GM19395 (cell line): ENCODE results near the gene LGR5.
"Not testable (repeated sequence)": the region's sequence is repeated elsewhere in the genome, so short reads cannot be mapped to it uniquely, and the experiment has no call there.

Source experiments
- ATAC-seq: cut with Tn5 transposase; IDR thresholded peaks from one replicate; pipeline ENCODE4 v1.9.1; 2021; ENCODE audit warnings: mild to moderate bottlenecking, moderate library complexity; ENCODE audit not compliant: unreplicated experiment

The LGR5 gene

DNA sequence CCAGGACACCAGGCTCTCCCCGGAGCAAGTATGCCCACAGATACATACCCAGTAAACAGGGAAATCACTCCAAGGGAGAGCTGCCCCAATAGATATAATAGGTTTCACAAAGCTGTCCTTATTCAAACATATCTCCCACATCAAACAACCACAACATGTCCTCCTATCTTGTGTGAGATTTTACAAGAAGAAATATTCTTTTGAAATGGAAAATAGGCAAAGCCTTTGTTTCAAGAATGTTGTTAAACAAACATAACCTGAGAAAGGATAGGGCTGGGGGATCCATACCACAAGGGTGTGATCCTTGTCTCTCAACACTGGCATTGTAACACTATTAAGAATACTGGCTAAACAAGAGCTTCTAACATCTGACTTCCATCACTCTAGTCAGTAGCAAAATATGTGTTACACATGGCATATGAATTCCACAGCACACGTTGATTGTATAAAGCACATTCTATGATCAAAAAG lies 32.9 kb downstream of the LGR5 start:
- no peak for ATAC-seq

DNA sequence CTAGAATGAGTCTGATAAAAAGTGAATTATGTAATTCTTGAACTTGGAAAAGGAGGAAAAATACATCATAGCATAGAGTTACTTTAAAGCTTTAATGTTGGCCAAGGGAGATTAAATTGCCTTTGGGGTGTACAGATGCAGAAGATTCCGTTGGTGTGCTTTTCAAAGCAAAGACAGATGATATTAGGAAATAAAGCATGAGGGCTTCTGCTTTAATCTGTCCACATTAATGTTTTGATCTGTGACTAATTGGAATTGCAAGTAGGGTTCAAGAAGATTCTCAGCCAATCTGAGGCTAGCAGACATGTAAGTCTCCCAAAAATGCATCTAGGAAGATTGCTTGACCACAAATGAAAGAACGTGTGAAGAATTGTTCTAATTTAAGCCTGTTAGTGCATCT lies 35.2 kb downstream of the LGR5 start:
- ATAC-seq: no peak

DNA sequence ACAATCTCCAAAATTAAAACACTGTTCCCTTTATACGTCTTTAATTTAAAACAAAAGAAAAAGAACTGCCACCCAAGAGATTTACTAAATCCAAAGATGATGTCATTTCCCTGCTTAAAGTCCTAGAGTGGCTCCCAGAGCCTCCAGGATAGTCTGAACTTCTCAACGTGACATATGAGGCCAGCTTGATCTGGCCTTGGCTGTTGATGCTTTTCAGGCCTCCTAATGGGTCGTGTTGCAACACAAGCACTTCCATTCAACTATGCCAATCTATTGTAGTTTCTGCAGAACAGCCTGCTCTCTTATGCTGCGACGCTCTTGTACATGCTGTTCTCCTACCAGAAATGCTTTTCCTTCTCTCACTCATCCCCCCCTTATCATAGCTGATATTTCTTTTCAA lies 35.7 kb downstream of the LGR5 start:
- no peak for ATAC-seq

DNA sequence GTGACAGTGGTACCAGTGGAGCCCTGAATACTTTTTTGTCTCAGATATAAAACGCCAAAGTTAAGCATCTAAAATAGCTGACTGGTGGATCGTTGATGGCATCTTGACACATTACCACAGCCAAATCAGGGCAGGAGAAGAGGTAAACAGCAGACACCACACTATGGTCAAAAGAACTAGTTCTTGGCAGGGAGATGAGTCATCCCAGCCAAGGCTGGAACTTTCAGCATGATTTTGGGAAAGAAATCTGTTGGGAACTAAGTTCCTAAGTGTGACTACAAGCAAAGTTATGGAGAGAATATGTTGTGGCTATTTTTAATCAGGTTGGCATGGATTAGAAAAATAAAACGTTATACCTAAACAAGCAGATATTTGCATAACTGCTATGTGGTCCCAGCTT lies 36.9 kb downstream of the LGR5 start:
- no peak for ATAC-seq

DNA sequence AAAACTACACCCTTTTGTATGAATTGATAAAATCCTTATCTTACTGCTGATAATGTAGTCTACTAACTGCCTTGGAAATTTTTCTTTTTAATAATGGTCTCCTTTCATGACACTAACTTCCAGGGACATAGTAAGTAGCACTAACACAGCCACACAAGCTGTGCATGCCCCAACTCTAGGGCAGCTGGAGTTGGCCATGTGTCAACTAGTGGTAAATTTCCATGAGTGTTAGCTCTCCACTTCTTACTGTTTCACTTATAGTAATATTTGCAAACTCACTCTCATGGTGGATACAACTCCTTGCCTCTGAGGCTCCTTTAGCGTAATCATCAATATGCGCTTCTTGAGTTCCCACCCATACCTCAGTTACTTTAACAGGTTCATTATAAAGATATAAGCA lies 38.0 kb downstream of the LGR5 start:
- ATAC-seq: no peak

DNA sequence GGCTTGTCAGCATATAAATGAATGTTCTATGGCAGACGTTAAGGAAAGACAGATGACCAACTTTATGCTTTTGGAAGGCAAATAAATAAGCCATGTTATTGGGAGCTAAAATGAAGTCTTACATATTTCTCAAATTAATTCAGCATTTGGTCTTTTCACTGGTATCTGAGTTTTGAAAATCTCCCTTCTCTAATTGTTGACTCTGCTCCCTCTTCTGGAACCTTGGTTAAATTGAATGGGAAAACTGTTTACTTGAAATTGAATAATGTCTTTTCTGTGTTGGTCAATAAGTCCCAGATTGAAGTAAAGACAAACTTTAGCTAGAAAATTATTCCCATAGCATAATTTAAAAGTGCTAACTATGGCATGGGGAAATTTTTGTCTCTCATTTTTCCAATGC lies 38.7 kb downstream of the LGR5 start:
- no peak for ATAC-seq

DNA sequence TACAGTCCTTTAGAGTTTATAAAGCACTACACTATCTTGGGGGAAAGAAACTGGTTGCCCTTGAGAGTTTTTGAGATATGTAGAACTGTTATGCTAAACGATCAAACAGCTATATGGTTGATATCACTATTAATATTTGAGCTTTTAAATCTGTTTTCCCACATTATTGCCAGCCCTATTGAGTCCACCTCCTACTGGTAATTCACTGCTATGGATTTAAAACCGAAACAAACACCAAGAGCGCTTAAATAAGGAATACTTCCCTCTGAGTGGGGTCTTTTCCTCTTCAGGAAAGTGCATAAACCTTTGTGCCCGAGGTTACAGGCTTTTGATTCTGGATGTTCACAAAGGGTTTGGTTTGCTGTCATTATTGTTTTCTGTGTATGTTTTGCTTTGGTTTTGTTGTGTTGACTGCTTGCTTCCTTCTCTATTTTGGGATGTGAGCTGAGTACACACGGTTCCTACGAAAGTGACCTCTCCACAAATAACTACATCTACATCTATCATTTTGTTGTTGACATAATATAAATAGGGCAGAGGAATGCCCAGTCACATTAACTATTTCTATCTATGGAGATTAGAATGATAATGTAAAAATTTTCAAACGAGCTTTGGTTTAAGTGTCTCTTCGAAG lies 44.8 kb downstream of the LGR5 start:
- ATAC-seq: no peak

DNA sequence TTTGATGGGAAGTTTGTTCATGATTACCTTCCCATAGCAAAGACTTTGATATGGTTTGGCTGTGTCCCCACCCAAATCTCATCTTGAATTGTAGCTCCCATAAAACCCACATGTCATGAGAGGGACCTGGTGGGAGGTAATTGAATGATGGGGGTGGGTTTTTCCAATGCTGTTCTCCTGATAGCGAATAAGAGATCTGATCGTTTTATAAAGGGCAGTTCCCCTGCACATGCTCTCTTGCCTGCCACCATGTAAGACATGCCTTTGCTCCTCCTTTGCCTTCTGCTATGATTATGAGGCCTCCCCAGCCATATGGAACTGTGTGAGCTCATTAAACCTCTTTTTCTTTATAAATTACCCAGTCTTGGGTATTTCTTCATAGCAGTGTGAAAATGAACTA lies 51.2 kb downstream of the LGR5 start:
- not testable (repeated sequence) for ATAC-seq

DNA sequence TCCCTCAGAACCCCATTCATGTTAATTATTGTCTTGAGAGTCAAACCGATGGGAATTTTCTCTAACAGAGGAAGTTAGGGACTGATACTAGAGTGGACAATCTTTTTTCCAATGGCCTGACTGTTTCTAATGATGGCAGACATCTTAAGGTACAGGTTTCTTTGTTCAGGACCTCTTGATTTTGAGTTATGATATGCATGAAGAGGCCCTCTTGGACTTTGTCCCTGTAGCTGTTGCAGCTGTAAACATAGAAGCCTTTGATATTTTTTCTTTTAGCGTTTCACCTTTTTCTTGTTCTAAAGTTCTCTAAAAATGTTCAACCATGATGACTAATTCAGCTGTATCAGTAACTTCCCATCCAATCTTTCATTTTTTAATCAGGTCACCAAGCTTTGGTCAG lies 53.0 kb downstream of the LGR5 start:
- ATAC-seq: no peak

DNA sequence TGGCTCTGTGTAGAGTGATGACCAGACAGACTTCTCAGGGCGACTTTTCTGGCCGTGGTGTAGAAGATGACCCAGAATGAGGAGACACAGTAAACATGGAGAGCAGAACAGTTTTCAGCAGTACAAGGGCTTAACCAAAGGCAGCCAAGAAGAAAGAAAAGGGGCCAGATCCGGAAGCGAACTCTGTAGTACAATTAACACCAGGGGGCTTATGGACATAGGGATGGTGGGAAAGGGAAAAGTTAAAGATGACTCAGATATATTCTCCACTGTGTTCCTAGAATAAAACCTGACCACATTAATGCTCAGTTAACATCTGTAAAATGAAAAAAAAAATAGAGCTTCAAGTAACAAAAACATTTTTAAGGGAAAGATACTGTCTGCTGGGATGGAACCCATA lies 60.2 kb downstream of the LGR5 start:
- ATAC-seq: no peak

DNA sequence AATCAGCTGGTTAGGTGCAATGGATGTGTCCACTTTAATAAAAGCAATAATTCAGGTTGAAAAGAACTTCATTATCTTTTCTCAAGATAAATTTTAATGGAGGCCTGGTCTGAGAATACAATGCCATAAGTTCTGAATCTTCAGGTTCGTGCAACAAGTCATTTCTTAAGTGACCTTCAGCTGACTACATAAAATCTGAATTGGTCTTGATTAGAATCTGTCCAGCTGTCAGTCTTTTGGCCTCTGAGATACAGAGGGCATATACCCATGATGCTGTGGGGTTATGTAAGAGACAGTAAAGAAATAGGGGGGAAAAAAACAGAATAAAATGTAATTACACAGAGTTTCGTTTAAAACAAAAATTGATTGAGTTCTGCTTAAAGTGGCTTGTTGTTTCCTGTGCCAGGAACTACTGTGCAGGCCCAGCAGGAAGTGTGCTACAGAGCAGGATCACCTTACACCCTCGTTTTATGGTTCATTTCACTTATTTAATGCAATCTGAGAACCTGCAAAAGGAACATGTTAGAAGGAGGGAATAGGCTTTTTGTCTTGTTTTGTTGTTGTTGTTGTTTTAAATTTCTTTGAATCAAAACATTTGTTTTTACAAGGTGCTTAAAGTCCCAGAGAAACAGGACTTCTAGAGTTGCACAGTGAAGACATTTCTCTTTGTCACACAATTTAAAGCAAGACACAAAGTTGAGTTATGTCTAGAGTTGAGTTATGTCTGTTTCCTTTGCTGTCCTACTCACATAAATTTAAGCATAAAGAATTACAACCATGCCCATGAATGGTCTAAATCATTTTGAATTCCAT lies 64.2 kb downstream of the LGR5 start:
- no peak for ATAC-seq

DNA sequence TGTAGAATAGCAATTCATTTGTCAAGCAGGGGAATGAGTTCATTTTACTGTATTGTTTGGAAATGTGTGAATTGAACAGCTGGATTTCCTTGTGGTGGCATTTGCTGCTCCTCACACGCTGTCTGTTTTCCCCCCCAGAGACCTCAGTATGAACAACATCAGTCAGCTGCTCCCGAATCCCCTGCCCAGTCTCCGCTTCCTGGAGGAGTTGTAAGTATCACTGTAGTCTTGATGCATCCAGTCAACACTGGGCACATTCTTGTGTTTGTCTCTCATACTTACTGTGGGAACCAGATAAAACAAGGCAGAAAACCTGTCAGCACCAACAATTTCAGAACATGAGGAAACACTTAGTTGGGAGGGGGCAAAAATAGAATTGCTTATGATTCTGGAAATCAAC lies 64.9 kb downstream of the LGR5 start:
- no peak for ATAC-seq

DNA sequence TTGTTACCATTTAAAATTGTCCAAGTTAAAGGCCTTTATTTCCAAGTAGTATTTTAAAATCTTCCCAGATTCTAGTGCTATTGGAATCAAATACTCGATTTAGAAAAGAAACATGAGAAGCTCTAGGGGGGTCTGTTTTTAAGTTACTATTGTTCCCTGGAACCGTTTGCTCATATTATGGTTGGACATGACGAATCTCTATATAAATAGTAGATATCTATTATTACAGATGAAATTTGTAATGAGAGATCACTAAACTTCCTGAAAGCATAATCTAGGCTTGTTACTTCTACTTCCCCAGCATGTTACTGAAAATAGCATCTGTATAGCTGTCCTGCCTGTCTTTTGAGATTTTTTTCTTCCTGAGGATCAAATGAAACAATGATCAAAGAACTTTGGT lies 70.1 kb downstream of the LGR5 start:
- no peak for ATAC-seq

DNA sequence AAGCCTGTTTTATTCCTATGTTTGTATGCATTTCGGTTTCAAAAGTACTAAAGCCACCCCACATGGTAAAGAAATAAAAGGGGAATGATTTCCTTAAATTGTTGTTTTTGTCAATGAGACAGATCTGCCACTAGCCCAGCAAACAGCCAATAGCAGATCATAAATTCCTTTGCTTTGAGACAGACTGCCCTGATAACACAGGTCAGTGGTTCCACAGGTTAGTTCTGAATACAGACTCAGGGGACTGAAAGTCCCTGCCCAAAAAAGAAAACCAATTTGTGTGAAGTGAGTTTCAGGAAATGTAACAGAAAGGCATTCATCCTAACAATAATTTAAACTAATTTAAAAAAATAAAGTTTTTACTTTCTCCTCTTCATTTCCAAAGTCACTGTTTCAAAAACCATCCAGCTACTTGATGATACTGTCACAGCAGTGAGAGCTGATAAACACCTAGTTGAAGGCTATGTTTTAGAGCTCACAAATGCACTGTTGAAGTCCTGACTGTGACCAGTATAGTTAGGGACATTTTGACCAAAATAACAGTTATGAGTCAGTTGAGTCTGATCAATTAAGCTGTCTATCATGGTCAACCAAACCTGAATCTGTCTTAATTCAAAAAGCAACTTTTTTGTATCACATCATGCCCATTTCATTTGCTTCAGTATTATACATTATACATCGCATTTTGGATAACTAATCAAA lies 77.7 kb downstream of the LGR5 start:
- no peak for ATAC-seq

DNA sequence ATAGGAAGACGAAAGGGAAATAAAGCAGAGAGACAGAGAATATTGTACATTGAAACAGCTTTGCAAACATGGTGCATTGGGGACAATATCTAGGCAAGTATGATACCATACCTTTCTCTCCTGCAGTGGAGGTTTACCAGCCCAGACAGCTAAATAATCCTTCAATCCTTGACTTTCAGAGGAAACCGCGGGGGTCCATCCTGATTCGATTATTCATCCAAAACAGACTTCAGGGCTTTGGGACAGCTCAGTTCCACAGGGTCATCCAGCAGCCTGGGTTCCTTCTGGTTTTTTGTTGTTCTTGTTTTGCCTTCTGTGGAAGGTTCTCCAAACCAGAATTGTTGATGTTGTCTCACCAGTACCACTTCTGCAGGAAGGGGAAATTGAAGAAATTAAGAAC lies 81.5 kb downstream of the LGR5 start:
- ATAC-seq: no peak

DNA sequence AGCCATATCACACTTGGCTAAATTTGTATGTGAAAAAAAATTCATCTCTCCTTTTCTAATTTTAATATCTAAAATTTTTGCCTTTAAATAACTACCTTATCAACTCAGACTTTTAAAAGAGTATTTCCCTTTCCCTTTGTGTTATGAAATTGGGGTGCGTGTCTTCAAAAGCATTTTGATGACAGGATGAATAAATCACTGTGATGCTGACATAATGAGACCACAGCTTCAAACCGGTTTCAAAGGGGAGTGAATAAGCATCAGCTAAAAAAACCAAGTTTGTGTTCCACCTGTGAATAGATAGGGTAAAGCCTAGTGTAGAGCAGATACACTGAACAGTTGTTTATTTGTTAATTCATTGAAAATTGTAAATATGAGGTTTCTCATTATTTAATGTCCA lies 85.0 kb downstream of the LGR5 start:
- ATAC-seq: no peak

DNA sequence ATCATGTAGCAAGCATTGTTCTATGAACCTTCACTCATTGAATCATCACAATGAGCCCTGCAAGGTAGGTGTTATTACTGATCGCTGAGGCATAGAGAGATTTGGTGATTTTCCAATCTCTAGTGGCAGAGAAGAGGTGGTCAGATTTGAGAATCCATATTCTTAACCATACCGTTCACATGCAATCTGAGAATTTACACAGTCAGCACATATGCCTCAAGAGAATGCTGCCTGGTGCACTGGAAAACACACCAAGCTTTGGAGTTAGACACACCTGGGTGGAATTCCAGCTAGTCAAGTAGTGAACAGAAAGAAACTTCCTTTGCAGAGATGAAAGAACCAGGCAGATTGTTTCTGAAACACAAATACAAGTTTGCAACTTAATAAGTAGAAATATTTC lies 94.1 kb downstream of the LGR5 start:
- ATAC-seq: no peak

DNA sequence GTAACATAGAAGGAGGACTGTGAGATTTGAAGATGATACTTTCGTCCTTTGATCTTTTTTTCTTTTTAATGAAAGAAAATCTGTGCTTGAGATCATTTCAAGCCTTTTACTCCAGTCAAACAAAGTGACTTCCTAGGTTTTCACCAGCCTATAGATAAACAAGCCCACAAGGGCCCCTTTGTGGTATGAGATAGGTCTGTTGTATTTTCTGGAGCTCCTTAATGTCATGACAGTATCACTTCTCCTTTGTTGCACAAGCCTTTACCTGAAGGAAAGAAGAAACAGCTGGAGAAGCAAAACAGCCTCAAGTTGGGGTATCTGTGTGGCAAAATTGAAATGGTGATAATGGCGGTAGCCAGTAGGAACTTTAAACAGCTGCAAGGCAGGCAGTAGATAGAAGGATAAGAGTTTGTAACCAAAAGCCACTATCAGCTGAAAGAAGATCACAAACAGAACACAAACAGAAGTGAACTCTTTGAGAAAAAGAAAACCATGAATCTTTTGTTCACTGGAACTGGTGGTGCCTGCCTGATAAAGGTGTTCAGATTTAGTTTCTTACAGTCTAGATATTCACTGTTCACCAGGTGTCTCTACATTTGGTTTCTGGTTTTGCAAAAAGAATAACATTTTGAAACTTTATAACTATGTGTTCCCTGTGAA lies 96.8 kb downstream of the LGR5 start:
- ATAC-seq: peak; percentile 72

DNA sequence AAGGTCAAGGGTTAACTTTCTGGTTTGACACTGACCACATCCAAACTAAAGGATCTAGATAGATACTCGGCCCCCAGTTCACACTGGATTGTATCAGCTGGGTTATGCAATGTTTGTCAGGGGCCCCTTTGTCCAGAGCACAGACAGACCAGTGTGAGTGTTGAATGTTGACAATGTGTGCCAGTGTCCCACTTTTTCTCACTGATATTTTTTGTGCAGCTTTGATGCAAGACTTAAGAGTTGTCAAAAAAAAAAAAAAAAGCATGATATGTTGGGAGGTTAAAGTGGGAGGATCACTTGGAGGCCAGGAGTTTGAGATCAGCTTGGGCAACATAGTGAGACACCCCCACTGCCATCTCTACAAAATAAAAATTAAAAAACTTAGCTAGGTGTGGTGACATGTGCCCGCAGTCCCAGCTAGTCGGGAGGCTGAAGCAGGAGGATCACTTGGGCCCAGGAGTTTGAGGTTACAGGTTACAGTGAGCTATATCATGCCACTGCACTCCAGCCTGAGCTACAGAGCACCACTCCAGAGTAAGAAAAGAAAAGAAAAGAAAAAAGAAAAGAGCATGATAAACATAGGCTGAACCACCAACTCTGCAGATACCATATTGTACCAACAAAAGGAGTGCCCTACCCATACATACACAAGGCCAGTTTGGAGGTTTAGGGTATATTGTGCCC lies 97.5 kb downstream of the LGR5 start:
- no peak for ATAC-seq

DNA sequence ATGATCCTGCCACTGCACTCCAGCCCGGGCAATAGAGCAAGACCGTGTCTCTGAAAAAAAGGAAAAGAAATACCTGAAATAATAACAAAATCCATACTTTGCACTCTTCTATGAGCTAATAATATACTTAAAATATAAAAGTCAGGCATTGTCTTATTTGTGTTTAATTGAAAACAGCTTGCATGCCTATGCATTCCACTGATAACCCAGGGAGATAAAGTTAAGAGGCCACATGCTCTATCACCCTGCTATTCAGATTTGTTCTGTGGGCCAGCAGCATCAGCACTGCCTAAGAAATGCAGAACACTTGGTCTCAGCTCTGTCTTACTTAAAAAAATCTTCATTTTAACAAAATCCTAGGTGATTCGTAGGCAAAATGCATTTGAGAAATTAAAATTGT lies 99.2 kb downstream of the LGR5 start:
- no peak for ATAC-seq

DNA sequence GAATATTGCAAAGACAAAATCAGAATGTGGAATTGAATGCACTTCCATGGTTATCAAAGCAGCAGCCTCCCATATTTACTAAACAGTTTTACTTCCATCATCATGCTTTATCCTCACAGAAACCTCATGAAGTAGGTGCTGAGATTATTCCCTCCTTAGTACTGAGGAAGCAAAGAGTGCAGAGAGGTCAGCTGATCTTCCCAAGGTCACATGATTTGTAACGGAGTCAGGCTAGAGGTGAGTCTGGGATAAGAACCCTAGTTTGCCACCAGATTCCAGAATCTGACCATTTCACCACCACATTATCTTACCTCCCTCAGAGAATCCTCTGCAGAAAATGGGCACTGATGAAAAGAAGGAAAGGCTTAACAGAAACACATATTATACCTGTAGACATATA lies 102.0 kb downstream of the LGR5 start:
- no peak for ATAC-seq
